GM19043 (cell line): ENCODE results near the gene MED12.

Source experiments
- ATAC-seq: cut with Tn5 transposase; IDR thresholded peaks from one replicate; pipeline ENCODE4 v1.9.1; 2021; ENCODE audit warnings: low read depth; ENCODE audit not compliant: unreplicated experiment

Gene MED12

DNA sequence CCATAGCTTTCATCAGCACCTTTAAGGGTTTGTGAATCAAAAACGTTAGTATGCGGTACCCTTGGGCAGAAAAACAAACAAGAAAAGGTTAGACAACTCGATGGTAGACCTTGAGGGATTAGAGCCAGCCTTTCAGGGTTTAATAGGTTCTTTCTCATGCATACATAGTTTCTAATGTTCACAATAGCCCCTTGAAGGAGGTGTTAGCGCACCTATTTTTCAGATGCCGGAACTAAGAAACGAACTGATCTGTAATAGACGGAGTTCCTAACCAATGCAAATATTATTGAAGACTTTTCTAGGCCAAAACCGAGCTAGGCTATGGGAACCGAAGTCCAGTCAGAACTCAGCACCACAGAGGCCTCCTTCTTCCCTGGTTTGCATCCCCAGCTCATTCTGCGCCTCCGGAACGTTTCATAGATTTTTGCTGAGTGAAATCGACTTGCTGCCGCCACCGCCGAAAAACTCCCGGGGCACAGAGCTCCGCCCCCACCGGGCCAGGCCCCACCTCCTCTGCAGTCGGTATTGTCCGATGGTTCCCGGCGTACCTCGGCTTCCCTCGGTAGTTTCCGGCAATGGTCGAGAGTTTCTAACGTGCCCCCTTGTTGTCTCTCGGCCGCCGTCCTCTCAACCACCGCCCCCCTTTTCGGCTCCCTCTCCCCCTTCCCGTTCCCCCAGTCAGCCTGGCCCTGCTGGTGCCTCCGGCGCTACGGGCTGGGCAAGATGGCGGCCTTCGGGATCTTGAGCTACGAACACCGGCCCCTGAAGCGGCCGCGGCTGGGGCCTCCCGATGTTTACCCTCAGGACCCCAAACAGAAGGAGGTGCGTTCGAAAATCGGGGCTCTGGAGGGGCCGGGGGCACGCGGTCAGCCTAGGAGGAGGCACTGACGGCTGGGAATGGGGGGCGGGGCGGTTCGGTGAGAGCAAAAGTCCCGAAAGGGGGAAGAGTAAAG is at the start of gene MED12:
Gene MED12 (plus strand): TSS at position 565 of the 953 bp plus-strand sequence. CDS start 159 bp downstream, at position 724.
- ATAC-seq = peak; percentile 91

DNA sequence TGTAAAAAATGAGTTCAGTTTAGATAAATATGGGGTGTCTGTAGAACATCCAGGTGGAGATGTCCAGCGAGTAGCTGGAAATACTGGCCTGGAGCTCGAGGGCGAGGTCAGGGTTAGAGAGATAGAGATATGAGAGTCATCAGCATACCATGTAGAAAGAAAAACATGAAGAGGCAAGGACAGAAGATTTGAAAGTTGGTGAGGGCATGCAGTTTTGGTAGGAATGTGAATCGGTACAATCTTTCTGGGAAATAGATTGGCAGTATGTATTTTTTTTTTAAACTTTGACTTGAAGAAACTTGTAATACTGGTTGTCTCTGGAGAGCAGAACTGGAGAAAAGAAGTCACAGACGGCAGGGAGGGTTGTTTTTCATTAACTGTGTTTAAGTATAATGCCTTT is 47.9 kb upstream of the MED12 start:
- ATAC-seq = no peak

DNA sequence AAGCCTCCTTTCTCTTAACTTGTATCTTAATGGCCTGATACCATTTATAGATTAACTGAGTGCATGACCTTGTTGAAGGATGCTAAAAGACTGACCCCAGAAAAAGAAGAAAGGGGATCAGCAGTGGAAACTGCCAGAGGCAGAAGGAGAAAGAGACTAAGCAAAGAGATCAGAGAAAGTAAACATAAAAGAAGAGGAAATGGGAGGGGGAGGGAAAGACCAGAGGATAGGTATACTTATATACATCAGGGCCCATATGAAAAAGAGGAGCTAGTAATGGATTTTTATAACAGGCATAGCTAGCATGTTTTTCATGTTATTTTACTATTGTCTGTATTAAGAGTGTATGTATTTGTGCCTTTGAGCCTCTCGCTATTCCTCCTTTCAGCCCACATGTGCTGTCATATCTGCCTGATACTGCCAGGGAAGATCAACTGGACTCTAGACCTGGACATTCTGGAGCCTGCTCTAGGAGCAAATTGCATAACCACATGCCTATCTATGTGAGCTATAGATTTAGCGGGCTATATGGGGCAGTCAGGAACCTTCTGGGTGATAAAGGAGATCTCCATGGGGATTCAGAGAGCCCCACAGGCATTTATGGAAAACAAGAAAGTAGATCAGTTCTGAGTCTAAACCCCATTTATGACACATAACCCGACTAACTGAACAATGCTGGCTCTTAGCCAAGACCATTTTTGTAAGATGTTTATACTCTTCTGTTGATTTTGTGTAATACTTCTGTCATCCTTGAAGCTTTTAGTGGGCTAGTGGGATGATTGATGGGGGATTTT is 36.9 kb upstream of the MED12 start:
- no peak for ATAC-seq

DNA sequence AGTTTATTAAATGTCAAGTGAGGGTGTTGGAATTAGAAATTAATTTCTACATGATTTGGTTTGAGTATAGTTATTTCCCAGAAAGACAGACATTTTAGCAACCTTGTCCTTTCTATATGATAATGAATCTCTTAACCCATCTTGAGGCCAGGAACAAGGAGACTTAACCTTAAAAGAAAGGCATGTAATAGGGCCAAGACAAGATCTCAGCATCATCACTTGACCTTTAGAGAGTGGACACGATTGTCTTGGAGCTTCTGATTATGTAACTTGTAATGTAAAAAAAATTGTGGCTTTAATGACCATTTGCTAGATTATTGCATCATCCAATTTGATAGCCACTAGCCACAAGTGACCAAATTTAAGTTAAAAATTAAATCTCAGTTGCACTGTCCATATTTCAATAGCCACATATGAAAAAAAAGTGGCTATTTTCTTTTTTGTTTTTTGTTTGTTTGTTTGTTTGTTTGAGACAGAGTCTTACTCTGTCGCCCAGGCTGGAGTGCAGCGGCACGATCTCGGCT is 36.2 kb upstream of the MED12 start:
- ATAC-seq = no peak

DNA sequence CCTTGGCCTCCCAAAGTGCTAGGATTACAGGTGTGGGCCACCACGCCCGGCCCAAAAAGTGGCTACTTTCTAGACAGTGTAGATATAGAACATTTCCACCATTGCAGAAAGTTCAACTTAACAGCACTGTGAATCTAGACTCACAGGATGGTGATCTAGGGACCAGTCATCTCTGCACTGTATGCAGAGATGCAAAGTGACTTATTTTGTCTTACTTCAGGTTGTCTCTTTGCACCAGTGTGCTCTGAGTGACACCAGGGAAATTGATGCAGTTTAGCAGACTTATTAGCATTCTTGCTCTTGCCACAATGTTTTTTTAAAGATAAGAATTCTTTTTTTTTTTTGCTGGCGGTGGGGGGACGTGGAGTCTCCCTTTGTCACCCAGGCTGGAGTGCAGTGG is 35.6 kb upstream of the MED12 start:
- ATAC-seq = no peak

DNA sequence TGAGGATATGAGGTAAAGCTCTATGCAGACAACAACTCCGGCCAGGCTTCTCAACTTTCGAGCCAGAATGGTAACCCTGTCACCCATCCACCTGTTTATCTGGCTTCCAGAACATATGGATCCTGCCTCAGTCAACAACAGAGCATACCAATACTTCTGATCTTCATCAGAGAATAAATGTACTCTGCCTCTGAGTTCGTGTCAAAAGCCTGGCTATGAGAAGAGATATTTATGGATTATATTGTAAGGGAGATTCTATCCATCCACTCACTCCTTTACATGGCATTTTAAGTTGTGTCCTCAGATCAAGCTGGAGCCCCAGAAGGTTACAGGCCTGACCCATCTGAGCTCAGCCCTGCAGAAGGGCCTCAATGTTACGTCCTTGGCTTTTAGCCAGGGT is 32.5 kb upstream of the MED12 start:
- ATAC-seq = no peak

DNA sequence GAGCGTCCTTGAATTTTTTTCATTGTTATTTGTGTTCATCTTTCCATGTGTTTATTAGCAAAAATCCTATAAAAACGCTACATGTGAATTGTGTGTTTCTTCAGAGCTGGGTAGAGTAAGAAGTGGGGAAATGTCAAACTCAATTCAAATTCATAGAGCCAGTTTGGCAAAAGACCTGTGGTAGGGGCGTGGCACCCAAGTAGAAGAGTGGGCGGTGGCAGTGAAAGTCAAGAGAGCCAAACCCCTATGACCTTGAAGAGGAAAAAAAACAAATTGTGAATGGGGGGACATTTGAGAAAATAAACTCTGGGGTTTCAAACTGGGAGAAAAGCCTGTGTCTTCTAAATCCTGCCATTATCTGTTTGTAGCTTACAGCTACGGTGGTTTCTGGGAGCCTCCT is 27.1 kb upstream of the MED12 start:
- no peak for ATAC-seq

DNA sequence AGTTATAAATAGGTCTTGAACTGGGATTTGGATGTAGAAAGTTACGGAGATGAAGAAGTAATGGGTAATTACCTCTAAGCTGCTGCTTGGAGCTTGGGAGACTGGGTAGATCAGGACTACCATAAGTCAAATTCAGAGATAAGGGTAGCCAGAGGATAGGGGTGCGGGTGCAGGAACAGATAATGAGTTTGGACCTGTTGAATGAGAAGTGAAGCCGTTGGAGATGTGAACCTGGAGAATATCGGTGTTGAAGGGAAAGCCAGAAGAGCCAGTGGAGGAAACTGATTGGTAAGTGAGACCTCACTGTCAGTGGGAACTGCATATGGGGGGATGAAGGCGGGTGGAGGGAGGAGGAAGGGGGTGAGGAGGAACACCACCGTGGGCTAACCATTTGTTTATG is 23.4 kb upstream of the MED12 start:
- no peak for ATAC-seq

DNA sequence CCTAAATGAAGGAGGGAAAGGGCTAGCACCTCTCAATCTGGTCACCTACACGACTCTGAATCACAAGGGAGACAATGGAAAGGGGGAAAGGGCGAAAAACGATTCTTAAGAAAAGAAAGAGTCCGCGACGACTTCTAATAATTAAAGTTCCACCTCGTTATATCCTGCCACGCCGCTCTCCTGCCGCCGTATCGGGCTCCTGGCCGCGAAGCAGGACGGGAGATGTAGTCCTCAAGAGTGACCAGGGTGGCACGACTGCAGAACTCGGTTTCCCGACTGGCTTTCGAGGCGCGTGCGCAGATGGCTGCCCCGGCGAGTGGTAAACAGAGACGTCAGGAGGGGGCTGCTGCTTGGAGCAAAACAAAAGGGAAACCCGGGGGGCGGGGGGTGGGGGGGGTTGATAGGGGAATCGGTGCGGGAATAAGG is 22.8 kb upstream of the MED12 start, which contains the start of gene FOXO4:
Gene FOXO4 (plus strand): TSS at position 297 of the 426 bp plus-strand sequence. CDS start 678 bp downstream, outside the sequence.
- peak; percentile 92 for ATAC-seq

DNA sequence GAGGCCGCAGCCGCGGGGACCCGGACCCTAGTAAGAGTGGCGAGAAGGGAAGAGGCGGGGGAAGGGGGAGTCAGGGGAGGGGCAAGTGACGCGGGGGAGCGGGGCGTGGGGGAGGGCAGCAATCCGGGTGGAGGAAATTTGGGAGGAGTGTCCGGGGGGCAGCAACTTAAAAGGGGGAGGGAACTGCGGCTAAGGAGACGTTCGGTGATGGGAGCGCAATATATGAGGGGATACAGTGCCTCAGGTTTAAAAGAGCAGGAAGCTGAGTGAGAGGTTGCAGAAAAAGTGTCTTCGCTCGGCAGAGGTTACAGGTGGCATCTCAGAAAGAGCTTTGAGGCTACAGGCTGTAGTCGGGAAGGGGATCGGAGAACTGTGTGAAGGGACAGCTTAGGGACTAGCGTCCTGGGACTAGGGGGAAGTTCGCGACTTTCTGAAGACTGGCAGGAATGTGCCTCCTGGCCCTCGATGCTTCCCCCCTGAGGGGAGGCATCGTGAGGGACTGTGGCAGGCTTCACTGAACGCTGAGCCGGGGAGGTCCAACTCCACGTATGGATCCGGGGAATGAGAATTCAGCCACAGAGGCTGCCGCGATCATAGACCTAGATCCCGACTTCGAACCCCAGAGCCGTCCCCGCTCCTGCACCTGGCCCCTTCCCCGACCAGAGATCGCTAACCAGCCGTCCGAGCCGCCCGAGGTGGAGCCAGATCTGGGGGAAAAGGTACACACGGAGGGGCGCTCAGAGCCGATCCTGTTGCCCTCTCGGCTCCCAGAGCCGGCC is 22.2 kb upstream of the MED12 start:
- ATAC-seq = peak; percentile 19

DNA sequence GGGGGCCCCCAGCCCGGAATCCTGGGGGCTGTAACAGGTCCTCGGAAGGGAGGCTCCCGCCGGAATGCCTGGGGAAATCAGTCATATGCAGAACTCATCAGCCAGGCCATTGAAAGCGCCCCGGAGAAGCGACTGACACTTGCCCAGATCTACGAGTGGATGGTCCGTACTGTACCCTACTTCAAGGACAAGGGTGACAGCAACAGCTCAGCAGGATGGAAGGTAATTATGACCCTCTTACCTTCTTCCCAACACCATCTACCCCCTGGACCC is 21.7 kb upstream of the MED12 start:
- no peak for ATAC-seq

DNA sequence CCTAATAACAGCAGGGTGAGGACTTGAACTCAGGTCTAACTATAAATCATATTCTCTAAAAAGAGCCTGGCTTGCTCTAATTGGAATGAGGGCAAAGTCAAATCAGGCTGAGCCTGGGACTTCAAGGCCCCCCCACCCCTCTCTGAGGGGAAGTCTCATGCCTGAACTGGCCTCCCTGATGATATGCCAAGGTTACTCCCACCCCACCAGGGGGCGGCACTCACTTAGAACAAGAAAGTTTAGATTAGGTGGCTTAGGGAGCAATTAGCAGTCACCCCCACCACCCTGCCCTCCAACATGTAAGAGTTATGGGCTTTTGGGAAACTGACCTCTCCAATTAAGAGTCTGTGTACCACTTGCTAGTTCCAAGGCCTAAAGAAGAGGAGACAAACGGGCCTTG is 20.1 kb upstream of the MED12 start:
- no peak for ATAC-seq

DNA sequence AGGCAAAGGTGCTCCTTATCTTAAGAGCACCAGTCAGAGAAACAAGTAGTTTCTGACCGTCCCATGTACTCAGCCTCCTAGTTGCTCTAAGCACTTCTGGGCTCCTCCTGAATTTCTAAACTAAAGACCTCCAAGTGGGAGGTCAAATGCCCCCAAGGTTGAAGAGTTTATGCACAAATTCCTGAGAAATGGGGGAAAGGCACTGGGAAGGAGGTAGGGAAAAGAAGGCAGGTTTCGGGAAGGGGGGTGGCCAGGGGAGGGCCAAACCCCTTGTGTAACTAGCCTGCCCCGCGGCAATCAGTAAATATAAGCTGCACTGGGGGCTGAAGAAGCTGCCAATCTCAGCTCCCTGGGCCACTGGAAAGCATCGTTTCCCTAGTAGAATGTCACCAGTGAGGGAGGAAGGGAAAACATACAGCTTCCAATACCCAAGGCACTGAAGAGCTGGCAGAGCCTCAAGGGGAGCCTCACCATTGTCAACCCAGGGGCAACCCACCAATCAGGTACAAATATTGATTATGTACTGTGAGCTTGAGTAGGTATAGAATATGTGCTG is 19.4 kb upstream of the MED12 start:
- ATAC-seq = no peak

DNA sequence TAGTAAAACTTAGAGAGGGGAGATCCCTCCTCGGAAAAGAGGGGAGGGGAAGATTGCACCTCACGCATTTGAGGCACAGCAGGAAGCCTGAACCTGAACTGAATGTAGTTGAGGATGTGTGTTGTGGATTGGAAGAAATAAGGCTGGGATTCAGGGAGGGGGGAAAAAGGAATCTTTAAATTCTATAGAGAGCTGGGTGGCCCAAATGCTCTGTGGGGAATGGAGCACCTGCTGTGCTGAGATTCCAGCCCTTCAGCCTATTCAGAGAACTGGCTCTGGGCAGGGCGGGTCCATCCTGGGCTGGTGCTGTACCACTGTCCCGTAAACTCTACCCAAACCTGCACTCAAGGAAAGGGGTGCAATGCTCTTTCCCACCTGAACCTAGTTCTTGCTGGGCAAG is 18.7 kb upstream of the MED12 start:
- ATAC-seq = no peak

DNA sequence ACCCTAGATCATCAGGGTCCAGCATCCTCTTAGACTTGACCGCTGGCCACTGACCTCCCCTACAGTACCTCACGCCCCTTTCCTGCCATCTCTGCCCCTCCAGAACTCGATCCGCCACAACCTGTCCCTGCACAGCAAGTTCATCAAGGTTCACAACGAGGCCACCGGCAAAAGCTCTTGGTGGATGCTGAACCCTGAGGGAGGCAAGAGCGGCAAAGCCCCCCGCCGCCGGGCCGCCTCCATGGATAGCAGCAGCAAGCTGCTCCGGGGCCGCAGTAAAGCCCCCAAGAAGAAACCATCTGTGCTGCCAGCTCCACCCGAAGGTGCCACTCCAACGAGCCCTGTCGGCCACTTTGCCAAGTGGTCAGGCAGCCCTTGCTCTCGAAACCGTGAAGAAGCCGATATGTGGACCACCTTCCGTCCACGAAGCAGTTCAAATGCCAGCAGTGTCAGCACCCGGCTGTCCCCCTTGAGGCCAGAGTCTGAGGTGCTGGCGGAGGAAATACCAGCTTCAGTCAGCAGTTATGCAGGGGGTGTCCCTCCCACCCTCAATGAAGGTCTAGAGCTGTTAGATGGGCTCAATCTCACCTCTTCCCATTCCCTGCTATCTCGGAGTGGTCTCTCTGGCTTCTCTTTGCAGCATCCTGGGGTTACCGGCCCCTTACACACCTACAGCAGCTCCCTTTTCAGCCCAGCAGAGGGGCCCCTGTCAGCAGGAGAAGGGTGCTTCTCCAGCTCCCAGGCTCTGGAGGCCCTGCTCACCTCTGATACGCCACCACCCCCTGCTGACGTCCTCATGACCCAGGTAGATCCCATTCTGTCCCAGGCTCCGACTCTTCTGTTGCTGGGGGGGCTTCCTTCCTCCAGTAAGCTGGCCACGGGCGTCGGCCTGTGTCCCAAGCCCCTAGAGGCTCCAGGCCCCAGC is 17.6 kb upstream of the MED12 start:
- ATAC-seq = no peak

DNA sequence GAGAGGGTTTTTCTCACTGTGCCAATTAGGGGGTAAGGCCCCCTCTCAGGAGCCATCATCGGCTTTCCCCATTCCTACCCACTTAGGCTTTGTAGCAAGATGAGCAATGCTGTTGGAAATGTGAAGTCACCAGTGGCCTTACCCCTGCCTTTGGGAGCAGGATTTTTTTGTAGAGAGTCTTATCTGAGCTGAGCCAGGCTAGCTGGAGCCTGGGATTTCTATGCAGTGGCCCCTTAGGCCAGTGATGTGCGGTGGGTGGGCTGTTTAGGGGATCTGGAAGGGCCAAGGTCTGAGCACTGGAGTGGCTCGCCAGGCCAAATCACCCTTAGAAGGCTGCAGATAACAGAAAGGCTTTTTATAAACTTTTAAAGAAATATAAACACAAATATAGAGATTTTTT is 16.1 kb upstream of the MED12 start:
- no peak for ATAC-seq

DNA sequence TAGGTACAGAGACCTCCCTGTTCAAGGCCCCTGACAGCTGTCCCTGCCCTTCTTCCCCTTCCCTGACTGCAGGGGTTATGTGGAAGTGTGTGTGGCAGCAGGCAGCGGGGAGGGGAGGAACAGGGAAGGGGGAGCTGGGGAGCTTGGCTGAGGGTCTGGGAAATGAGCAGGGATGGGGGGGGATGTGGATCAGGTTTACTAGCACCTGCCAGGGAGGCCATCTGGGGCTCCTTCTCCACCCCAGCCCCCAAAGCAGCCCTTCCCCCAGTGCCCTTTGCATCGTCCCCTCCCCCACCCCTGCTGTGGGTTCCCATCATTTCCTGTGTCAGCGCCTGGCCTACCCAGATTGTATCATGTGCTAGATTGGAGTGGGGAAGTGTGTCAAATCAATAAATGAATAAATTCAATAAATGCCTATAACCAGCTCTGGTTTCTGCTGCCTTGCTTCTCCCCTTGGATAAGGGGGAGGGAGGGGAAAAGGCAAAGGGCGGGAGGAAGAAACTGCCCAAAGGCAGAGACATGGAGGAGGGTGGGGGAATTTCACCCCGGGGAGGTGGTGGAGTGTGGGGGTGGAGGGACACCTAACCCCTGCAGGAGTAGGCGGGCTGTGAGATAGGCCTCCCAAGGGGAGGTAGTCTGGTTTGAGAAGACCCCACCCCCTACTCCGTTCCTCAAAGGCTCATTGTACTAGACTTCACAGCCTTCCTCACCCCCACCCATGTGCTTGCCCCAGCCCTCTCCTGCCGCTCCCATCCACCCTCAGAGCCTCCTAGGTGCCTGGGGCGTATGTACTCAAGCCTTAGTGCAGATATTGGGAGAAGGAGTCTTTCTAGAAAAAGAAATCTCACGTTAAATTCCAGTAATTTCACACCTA is 15.0 kb upstream of the MED12 start:
- no peak for ATAC-seq

DNA sequence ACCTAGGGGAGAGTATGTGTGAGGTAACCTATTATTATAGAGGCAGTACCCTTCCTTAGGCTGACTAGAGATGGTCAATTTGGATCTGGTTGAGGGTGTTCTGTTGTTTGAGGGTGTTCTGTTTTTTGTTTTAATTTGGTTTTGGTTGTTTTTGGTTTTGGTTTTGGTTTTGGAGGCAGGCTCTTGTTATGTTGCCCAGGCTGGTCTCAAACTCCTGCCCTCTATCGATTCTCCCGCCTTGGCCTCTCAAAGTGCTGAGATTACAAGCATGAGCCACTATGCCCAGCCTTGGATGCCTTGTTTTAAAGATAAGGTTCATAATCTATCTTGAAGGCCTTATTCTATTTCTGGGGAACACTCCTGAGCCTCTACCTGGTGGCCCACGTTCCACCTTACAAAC is 12.8 kb upstream of the MED12 start:
- ATAC-seq = no peak
